ENCODE data around the gene DACH1. TPM values are rescaled to one million over a fixed set of nuclear protein-coding genes. Genes with fewer than 3 reads are reported as not detected.

The DACH1 gene
- total RNA-seq, 2 experiments from 2014 or later = not detected

GRCh38 chr13:71808708-71809107, 58.3 kb downstream of the DACH1 start:
- Histone ChIP-seq H3K27ac (ENCODE audit: low read depth, low read length, poor library complexity, severe bottlenecking) (no peak overlapping the region), H3K36me3 (ENCODE audit: insufficient read depth, low read length) (no peaks in the 10 kb centered on the region), H3K9me3 (ENCODE audit: low read length) (no peaks in the 10 kb centered on the region), H3K79me2 (ENCODE audit: insufficient read depth, low read depth, low read length) (no peaks in the 10 kb centered on the region), H3K4me3 (ENCODE audit: low read depth, low read length, poor library complexity, severe bottlenecking) (no peak overlapping the region), H3K4me1 (ENCODE audit: insufficient read depth, low read length, poor library complexity, severe bottlenecking) (no peaks in the 10 kb centered on the region), H2AFZ (ENCODE audit: low read length) (no peak overlapping the region), H4K20me1 (ENCODE audit: insufficient read depth, low read length) (no peaks in the 10 kb centered on the region), H3K9me2 (ENCODE audit: insufficient read depth, low read length) (no peaks in the 10 kb centered on the region), H3K4me2 (ENCODE audit: low read length) (no peak overlapping the region)
- ChIA-PET CTCF (ENCODE audit: unreplicated experiment) (no interaction called here), POLR2A (no interaction called here)
- no peak for DNase-seq (ENCODE audit: low spot score)
- no TSS peak for BruUV-seq (replicated peaks)
- intact Hi-C loops (cut with micrococcal nuclease; ENCODE audit: unreplicated experiment) = no loop called here
- TF ChIP-seq CTCF (conservative IDR thresholded peaks at IDR 0.05; ENCODE audit: low read length) = no peak
- TF ChIP-seq EZH2phosphoT487 (IDR thresholded peaks at IDR 0.05; ENCODE audit: borderline replicate concordance, low read depth, low read length) = no peak

- no peaks in the 10 kb centered on the region for H3K36me3 ChIP-seq (ENCODE audit: insufficient read depth, low read length)
- no peak for TF ChIP-seq CTCF (conservative IDR thresholded peaks at IDR 0.05; ENCODE audit: low read length)
- TF ChIP-seq EZH2phosphoT487 (IDR thresholded peaks at IDR 0.05; ENCODE audit: borderline replicate concordance, low read depth, low read length) = no peak
- no peak overlapping the region for H3K4me2 ChIP-seq (ENCODE audit: low read length)
- H4K20me1 ChIP-seq (ENCODE audit: insufficient read depth, low read length) = no peaks in the 10 kb centered on the region
- intact Hi-C loops (cut with micrococcal nuclease; ENCODE audit: unreplicated experiment) = no loop called here
- ChIA-PET CTCF (ENCODE audit: unreplicated experiment) (no interaction called here), POLR2A (interaction anchor here (0.6 kb wide), 1 partner anchor 311 kb away, joined by 4 read pairs; no protein-coding TSS in a partner anchor)
- H3K9me2 ChIP-seq (ENCODE audit: insufficient read depth, low read length) = no peaks in the 10 kb centered on the region
- H3K4me1 ChIP-seq (ENCODE audit: insufficient read depth, low read length, poor library complexity, severe bottlenecking) = no peaks in the 10 kb centered on the region
- H3K79me2 ChIP-seq (ENCODE audit: insufficient read depth, low read depth, low read length) = no peaks in the 10 kb centered on the region
- no peak for DNase-seq (ENCODE audit: low spot score)
- H3K9me3 ChIP-seq (ENCODE audit: low read length) = no peaks in the 10 kb centered on the region
- no peak overlapping the region for H2AFZ ChIP-seq (ENCODE audit: low read length)
- H3K4me3 ChIP-seq (ENCODE audit: low read depth, low read length, poor library complexity, severe bottlenecking) = no peak overlapping the region
- H3K27ac ChIP-seq (ENCODE audit: low read depth, low read length, poor library complexity, severe bottlenecking) = no peak overlapping the region
- BruUV-seq (replicated peaks) = no TSS peak
Measured at GRCh38 chr13:71806886-71807285, 60.1 kb downstream of the DACH1 start.

GRCh38 chr13:71803066-71803465, 63.9 kb downstream of the DACH1 start:
- no peak overlapping the region for H3K4me2 ChIP-seq (ENCODE audit: low read length)
- no peak for DNase-seq (ENCODE audit: low spot score)
- no peaks in the 10 kb centered on the region for H3K4me1 ChIP-seq (ENCODE audit: insufficient read depth, low read length, poor library complexity, severe bottlenecking)
- no peak overlapping the region for H2AFZ ChIP-seq (ENCODE audit: low read length)
- ChIA-PET POLR2A (interaction anchor here (0.8 kb wide), 2 partner anchors 9 to 12 kb away, joined by 3 to 4 read pairs; no protein-coding TSS in a partner anchor), CTCF (ENCODE audit: unreplicated experiment) (no interaction called here)
- H3K9me2 ChIP-seq (ENCODE audit: insufficient read depth, low read length) = no peaks in the 10 kb centered on the region
- H3K36me3 ChIP-seq (ENCODE audit: insufficient read depth, low read length) = no peaks in the 10 kb centered on the region
- no peaks in the 10 kb centered on the region for H3K79me2 ChIP-seq (ENCODE audit: insufficient read depth, low read depth, low read length)
- H4K20me1 ChIP-seq (ENCODE audit: insufficient read depth, low read length) = no peaks in the 10 kb centered on the region
- H3K27ac ChIP-seq (ENCODE audit: low read depth, low read length, poor library complexity, severe bottlenecking) = no peak overlapping the region
- TF ChIP-seq EZH2phosphoT487 (IDR thresholded peaks at IDR 0.05; ENCODE audit: borderline replicate concordance, low read depth, low read length) = no peak
- no peak for TF ChIP-seq CTCF (conservative IDR thresholded peaks at IDR 0.05; ENCODE audit: low read length)
- no peak overlapping the region for H3K4me3 ChIP-seq (ENCODE audit: low read depth, low read length, poor library complexity, severe bottlenecking)
- BruUV-seq (replicated peaks) = no TSS peak
- intact Hi-C loops (cut with micrococcal nuclease; ENCODE audit: unreplicated experiment) = no loop called here
- no peaks in the 10 kb centered on the region for H3K9me3 ChIP-seq (ENCODE audit: low read length)

All from OCI-LY7 (cell line).